HCT116 (cell line): Measurements from ENCODE around the gene WDR64.

Experiments used
- CTCF ChIP-seq, 3 experiments: fragments of 200-600 bp in 1 of 3; sonication (generic) in 1 of 3; IDR thresholded peaks in 2 of 3; conservative IDR thresholded peaks in 1 of 3; 2 replicates each; pipeline ENCODE4 v1.5.1; 2012 to 2017; ENCODE audit warnings: low read depth in 2 of 3, low read length in 2 of 3, antibody characterized with exemption in 1 of 3, borderline replicate concordance in 1 of 3, control low read depth in 1 of 3, mild to moderate bottlenecking in 1 of 3, mixed read lengths in 1 of 3, mixed run types in 1 of 3, moderate library complexity in 1 of 3; ENCODE audit not compliant: insufficient read depth in 1 of 3
- EZH2 ChIP-seq: fragments of 200-600 bp; sonication (generic); IDR thresholded peaks from 2 replicates; pipeline ENCODE4 v1.6.1; 2017; ENCODE audit warnings: antibody characterized with exemption, mixed run types
- ZFX ChIP-seq: fragments of 450-650 bp; IDR thresholded peaks from 2 replicates; pipeline ENCODE4 v1.6.1; 2017

- TF ChIP-seq CTCF (IDR thresholded peaks at IDR 0.05 in 2 of 3, conservative IDR thresholded peaks at IDR 0.05 in 1 of 3; ENCODE audit: borderline replicate concordance in 1 of 3, insufficient read depth in 1 of 3, low read depth in 2 of 3, low read length in 2 of 3): no peak
- no peak for TF ChIP-seq EZH2
- no peak for TF ChIP-seq ZFX
Measured at GRCh38 chr1:241837416-241837815, 185.3 kb downstream of the WDR64 start.
